ENCODE data around the gene RABL2B.

DNA sequence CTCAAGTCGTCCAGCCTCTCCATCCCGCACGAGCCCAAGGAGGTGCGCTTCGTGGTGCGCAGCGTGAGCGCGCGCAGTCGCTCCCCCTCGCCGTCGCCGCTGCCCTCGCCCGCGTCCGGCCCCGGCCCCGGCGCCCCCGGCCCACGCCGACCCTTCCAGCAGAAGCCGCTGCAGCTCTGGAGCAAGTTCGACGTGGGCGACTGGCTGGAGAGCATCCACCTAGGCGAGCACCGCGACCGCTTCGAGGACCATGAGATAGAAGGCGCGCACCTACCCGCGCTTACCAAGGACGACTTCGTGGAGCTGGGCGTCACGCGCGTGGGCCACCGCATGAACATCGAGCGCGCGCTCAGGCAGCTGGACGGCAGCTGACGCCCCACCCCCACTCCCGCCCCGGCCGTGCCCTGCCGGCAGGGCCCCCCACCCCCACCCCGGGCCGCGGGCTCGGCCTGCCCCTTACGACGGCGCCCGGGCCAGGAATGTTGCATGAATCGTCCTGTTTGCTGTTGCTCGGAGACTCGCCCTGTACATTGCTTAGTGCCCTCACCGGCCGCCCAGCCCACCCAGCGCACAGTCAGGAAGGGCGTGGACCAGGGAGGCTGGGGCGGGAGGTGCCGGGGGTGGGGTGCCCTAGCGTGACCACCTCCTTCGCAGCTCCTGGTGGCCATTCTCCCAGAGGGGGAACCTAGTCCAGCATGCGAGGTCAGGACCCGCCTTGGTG, 52.3 kb downstream of the RABL2B start:
- TF ChIP-seq EZH2 (IDR thresholded peaks at IDR 0.05) (no peak), EZH2phosphoT487 (IDR thresholded peaks at IDR 0.05) (no peak)
- TF ChIP-seq, protein P1, sequence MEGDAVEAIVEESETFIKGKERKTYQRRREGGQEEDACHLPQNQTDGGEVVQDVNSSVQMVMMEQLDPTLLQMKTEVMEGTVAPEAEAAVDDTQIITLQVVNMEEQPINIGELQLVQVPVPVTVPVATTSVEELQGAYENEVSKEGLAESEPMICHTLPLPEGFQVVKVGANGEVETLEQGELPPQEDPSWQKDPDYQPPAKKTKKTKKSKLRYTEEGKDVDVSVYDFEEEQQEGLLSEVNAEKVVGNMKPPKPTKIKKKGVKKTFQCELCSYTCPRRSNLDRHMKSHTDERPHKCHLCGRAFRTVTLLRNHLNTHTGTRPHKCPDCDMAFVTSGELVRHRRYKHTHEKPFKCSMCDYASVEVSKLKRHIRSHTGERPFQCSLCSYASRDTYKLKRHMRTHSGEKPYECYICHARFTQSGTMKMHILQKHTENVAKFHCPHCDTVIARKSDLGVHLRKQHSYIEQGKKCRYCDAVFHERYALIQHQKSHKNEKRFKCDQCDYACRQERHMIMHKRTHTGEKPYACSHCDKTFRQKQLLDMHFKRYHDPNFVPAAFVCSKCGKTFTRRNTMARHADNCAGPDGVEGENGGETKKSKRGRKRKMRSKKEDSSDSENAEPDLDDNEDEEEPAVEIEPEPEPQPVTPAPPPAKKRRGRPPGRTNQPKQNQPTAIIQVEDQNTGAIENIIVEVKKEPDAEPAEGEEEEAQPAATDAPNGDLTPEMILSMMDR (IDR thresholded peaks at IDR 0.05): no peak

Measured in neural progenitor cell (in vitro differentiated cells).